Calu3 (cell line): ENCODE results near the gene OR8D1. TPM values are rescaled to one million over a fixed set of nuclear protein-coding genes. Genes with fewer than 3 reads are reported as not detected.

Experiments used
- BruUV-seq: library from RNA; stranded (reverse); fragments of 400-500 nt; replicated peaks from 2 replicates; lab custom pipeline; 2021; lab: Mats Ljungman, UMichigan
- CTCF ChIA-PET: fragments of 300-600 bp; sonication (Branson Sonifier 250); formaldehyde crosslinking; loops from one replicate; lab custom pipeline; 2022; ENCODE audit warnings: antibody characterized with exemption; lab: Charles Lee
- DNase-seq: peaks from one replicate; pipeline ENCODE4 v3.0.0; 2022
- H3K27ac Mint-ChIP-seq: one replicate; pipeline ENCODE4 v1.8.0; 2022; ENCODE audit warnings: mixed read lengths; ENCODE audit not compliant: unreplicated experiment
- H3K27me3 Mint-ChIP-seq: one replicate; pipeline ENCODE4 v1.8.0; 2022; ENCODE audit warnings: mixed read lengths; ENCODE audit not compliant: unreplicated experiment
- H3K36me3 Mint-ChIP-seq: one replicate; pipeline ENCODE4 v1.8.0; 2022; ENCODE audit warnings: mild to moderate bottlenecking, moderate library complexity, mixed read lengths; ENCODE audit not compliant: insufficient read depth, unreplicated experiment
- H3K4me1 Mint-ChIP-seq: one replicate; pipeline ENCODE4 v1.8.0; 2022; ENCODE audit warnings: mild to moderate bottlenecking, low read depth, mixed read lengths; ENCODE audit not compliant: unreplicated experiment
- H3K4me3 Mint-ChIP-seq: one replicate; pipeline ENCODE4 v1.8.0; 2022; ENCODE audit warnings: mild to moderate bottlenecking, low read depth, moderate library complexity, mixed read lengths; ENCODE audit not compliant: unreplicated experiment
- H3K9me3 Mint-ChIP-seq: one replicate; pipeline ENCODE4 v1.8.0; 2022; ENCODE audit warnings: low read depth, mixed read lengths; ENCODE audit not compliant: unreplicated experiment
- CTCF ChIP-seq: fragments of 200-600 bp; IDR thresholded peaks from one replicate; pipeline ENCODE4 v1.8.0; 2022; ENCODE audit warnings: antibody characterized with exemption; ENCODE audit not compliant: unreplicated experiment
- intact Hi-C: fragments of 100-400 bp; cut with micrococcal nuclease; formaldehyde crosslinking; loops from one replicate; pipeline ENCODE4 v1.10.0; 2022; ENCODE audit not compliant: unreplicated experiment
- total RNA-seq: library from RNA; stranded (reverse); gene quantifications from 2 replicates; pipeline ENCODE4 v1.2.3, GENCODE V29; 2022

Gene OR8D1
- total RNA-seq, 1 experiment from 2014 or later, result not detected

- Mint-ChIP-seq H3K27me3 (no peaks in the 10 kb centered on the region), H3K36me3 (no peaks in the 10 kb centered on the region), H3K9me3 (peaks cover 4% of the 10 kb centered on the region), H3K4me1 (no peaks in the 10 kb centered on the region), H3K27ac (no peak overlapping the region), H3K4me3 (no peak overlapping the region)
- DNase-seq, result no peak
- intact Hi-C loops, result no loop called here
- TF ChIP-seq CTCF, result no peak
- CTCF ChIA-PET, result no interaction called here
- BruUV-seq, result no TSS peak
Observed at GRCh38 chr11:124340142-124340447, 26.3 kb upstream of the OR8D1 start.

- H3K9me3 Mint-ChIP-seq, result peaks cover 4% of the 10 kb centered on the region
- TF ChIP-seq CTCF, result no peak
- BruUV-seq, result no TSS peak
- DNase-seq, result no peak
- H3K4me3 Mint-ChIP-seq, result no peak overlapping the region
- CTCF ChIA-PET, result no interaction called here
- intact Hi-C loops, result no loop called here
- H3K36me3 Mint-ChIP-seq, result no peaks in the 10 kb centered on the region
- no peaks in the 10 kb centered on the region for H3K4me1 Mint-ChIP-seq
- H3K27me3 Mint-ChIP-seq, result no peaks in the 10 kb centered on the region
- H3K27ac Mint-ChIP-seq, result no peak overlapping the region
Observed at GRCh38 chr11:124339396-124340141, 25.8 kb upstream of the OR8D1 start.

GRCh38 chr11:124331873-124332272 is 18.1 kb upstream of the OR8D1 start:
- H3K4me1 Mint-ChIP-seq, result no peaks in the 10 kb centered on the region
- intact Hi-C loops, result no loop called here
- no TSS peak for BruUV-seq
- no peaks in the 10 kb centered on the region for H3K36me3 Mint-ChIP-seq
- no peak for DNase-seq
- no peak overlapping the region for H3K4me3 Mint-ChIP-seq
- peaks cover 14% of the 10 kb centered on the region for H3K9me3 Mint-ChIP-seq
- no peaks in the 10 kb centered on the region for H3K27me3 Mint-ChIP-seq
- H3K27ac Mint-ChIP-seq, result no peak overlapping the region
- CTCF ChIA-PET, result no interaction called here
- no peak for TF ChIP-seq CTCF

GRCh38 chr11:124329787-124330478 is 16.2 kb upstream of the OR8D1 start:
- CTCF ChIA-PET, result no interaction called here
- no peaks in the 10 kb centered on the region for H3K4me1 Mint-ChIP-seq
- H3K27ac Mint-ChIP-seq, result no peak overlapping the region
- H3K27me3 Mint-ChIP-seq, result no peaks in the 10 kb centered on the region
- DNase-seq, result no peak
- H3K9me3 Mint-ChIP-seq, result peaks cover 15% of the 10 kb centered on the region
- intact Hi-C loops, result loop anchor here (1.0 kb wide), 1 partner anchor 24 kb away; no protein-coding TSS in a partner anchor
- H3K36me3 Mint-ChIP-seq, result no peaks in the 10 kb centered on the region
- no TSS peak for BruUV-seq
- no peak for TF ChIP-seq CTCF
- H3K4me3 Mint-ChIP-seq, result no peak overlapping the region
